Keratinocyte (primary cell): Measurements from ENCODE around the gene DCTD.

ENCODE experiments used
- CTCF ChIP-seq, 3 experiments: IDR thresholded peaks in 1 of 3; conservative IDR thresholded peaks in 1 of 3; optimal IDR thresholded peaks in 1 of 3; 2 replicates in 2 of 3; 3 replicates in 1 of 3; pipeline versions ENCODE3 to v1.5.1; 2011; ENCODE audit warnings: low read length in 3 of 3, mild to moderate bottlenecking in 3 of 3, moderate library complexity in 2 of 3, control low read depth in 1 of 3, inconsistent platforms in 1 of 3; ENCODE audit not compliant: insufficient read depth in 2 of 3; ENCODE audit errors: extremely low read depth in 1 of 3
- EZH2 ChIP-seq: IDR thresholded peaks from one replicate; pipeline ENCODE4 v1.6.1; 2012; ENCODE audit warnings: inconsistent platforms, mild to moderate bottlenecking, low read length, moderate library complexity

DNA sequence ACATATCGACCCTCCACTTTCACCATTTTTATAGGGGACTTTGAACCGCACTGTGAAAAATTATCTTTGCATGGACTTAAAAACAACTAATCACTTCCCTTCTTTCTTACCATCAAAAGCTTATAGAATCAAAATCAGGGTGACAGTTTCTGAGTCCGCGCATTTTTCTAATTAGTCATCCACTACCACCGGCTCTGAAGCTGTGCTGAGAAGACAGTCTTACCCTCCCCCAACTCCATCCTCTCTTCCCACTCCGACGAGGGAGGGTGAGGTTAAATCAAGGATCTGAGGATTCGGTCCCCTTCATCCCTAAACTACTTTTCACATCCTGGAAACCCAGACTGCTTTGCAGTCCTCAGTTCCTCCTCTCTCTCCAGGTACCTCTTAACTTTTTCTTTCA lies 4.2 kb downstream of the DCTD start:
- TF ChIP-seq CTCF (optimal IDR thresholded peaks at IDR 0.05 in 1 of 3, IDR thresholded peaks at IDR 0.05 in 1 of 3, conservative IDR thresholded peaks at IDR 0.05 in 1 of 3; ENCODE audit: extremely low read depth in 1 of 3, insufficient read depth in 2 of 3, low read length in 3 of 3), result no peak
- TF ChIP-seq EZH2, result no peak
